HEK293 (cell line): Measurements from ENCODE around the gene LANCL2.

Experiments used
- CTCF ChIA-PET: fragments of 350-600 bp; formaldehyde crosslinking; extraction: SDS; loops from one replicate; lab custom pipeline; 2021; ENCODE audit warnings: antibody characterized with exemption; lab: Yijun Ruan, JAX
- POLR2A ChIA-PET: fragments of 300-600 bp; formaldehyde crosslinking; extraction: SDS; loops from one replicate; lab custom pipeline; 2020; ENCODE audit warnings: antibody characterized with exemption, inconsistent platforms; lab: Yijun Ruan, JAX
- H3K27ac ChIP-seq: fragments of 200-500 bp; sonication (Bioruptor generic); 2 replicates; pipeline ENCODE4 v1.5.1; 2014; ENCODE audit warnings: low read depth, low read length, control low read depth, inconsistent platforms; ENCODE audit errors: extremely low read depth
- H3K36me3 ChIP-seq, 2 experiments: fragments of 200-500 bp in 1 of 2; sonication (Bioruptor generic) in 1 of 2; 1 replicate in 1 of 2; 2 replicates in 1 of 2; pipeline ENCODE4 v1.5.1; 2014 to 2017; ENCODE audit warnings: inconsistent platforms in 2 of 2, low read length in 2 of 2; ENCODE audit not compliant: control insufficient read depth in 2 of 2, insufficient read depth in 1 of 2
- H3K4me1 ChIP-seq: fragments of 200-500 bp; sonication (Bioruptor generic); 2 replicates; pipeline ENCODE4 v1.5.1; 2014; ENCODE audit warnings: mild to moderate bottlenecking, low read length, inconsistent platforms; ENCODE audit not compliant: control insufficient read depth, insufficient read depth
- H3K4me3 ChIP-seq: 2 replicates; pipeline ENCODE4 v1.5.1; 2011; ENCODE audit warnings: low read depth, mild to moderate bottlenecking, control low read depth, low read length, moderate library complexity
- H3K9me3 ChIP-seq: fragments of 200-500 bp; sonication (Bioruptor generic); 2 replicates; pipeline ENCODE4 v1.5.1; 2014; ENCODE audit warnings: low read depth, low read length, inconsistent platforms; ENCODE audit not compliant: control insufficient read depth, insufficient read depth
- BCL11A ChIP-seq: fragments of 450-650 bp; formaldehyde crosslinking; IDR thresholded peaks from 2 replicates; pipeline ENCODE4 v1.5.1; 2016; ENCODE audit warnings: low read depth, missing biosample characterization, missing genetic modification characterization
- GFI1B ChIP-seq: fragments of 450-650 bp; formaldehyde crosslinking; IDR thresholded peaks from 2 replicates; pipeline ENCODE4 v1.5.1; 2016; ENCODE audit warnings: missing biosample characterization, missing genetic modification characterization
- GLIS1 ChIP-seq: fragments of 450-650 bp; formaldehyde crosslinking; IDR thresholded peaks from 2 replicates; pipeline ENCODE4 v1.5.1; 2016; ENCODE audit warnings: missing biosample characterization, missing genetic modification characterization
- IKZF3 ChIP-seq: fragments of 450-650 bp; IDR thresholded peaks from 2 replicates; pipeline ENCODE4 v1.5.0; 2018; ENCODE audit warnings: missing biosample characterization, mild to moderate bottlenecking, missing genetic modification characterization, moderate library complexity
- OSR2 ChIP-seq: fragments of 450-650 bp; formaldehyde crosslinking; IDR thresholded peaks from 2 replicates; pipeline ENCODE4 v1.5.1; 2016; ENCODE audit warnings: missing biosample characterization, missing genetic modification characterization
- SALL2 ChIP-seq: fragments of 450-650 bp; formaldehyde crosslinking; IDR thresholded peaks from 2 replicates; pipeline ENCODE4 v1.5.0; 2017; ENCODE audit warnings: missing biosample characterization, mild to moderate bottlenecking, missing genetic modification characterization, borderline replicate concordance
- SCRT2 ChIP-seq: fragments of 450-650 bp; formaldehyde crosslinking; IDR thresholded peaks from 2 replicates; pipeline ENCODE4 v1.5.1; 2016; ENCODE audit warnings: missing biosample characterization, missing genetic modification characterization
- ZFHX2 ChIP-seq: fragments of 450-650 bp; formaldehyde crosslinking; conservative IDR thresholded peaks from 2 replicates; pipeline ENCODE4 v1.5.1; 2016; ENCODE audit warnings: missing biosample characterization, missing genetic modification characterization
- ZFP41 ChIP-seq: fragments of 450-650 bp; formaldehyde crosslinking; IDR thresholded peaks from 2 replicates; pipeline ENCODE4 v1.5.1; 2016; ENCODE audit warnings: missing biosample characterization, missing genetic modification characterization, borderline replicate concordance
- ZNF132 ChIP-seq: fragments of 450-650 bp; formaldehyde crosslinking; IDR thresholded peaks from 2 replicates; pipeline ENCODE4 v1.5.1; 2017; ENCODE audit warnings: missing biosample characterization, missing genetic modification characterization, borderline replicate concordance
- ZNF174 ChIP-seq: fragments of 450-650 bp; formaldehyde crosslinking; IDR thresholded peaks from 2 replicates; pipeline ENCODE4 v1.5.0; 2017; ENCODE audit warnings: missing biosample characterization, mild to moderate bottlenecking, missing genetic modification characterization
- ZNF302 ChIP-seq: fragments of 450-650 bp; formaldehyde crosslinking; IDR thresholded peaks from 2 replicates; pipeline ENCODE4 v1.5.1; 2016; ENCODE audit warnings: missing biosample characterization, missing genetic modification characterization, low read depth
- ZNF341 ChIP-seq: fragments of 450-650 bp; formaldehyde crosslinking; IDR thresholded peaks from 2 replicates; pipeline ENCODE4; 2016; ENCODE audit warnings: low read depth, missing biosample characterization, missing genetic modification characterization
- ZNF510 ChIP-seq: fragments of 450-650 bp; formaldehyde crosslinking; IDR thresholded peaks from 2 replicates; pipeline ENCODE4 v1.5.1; 2018; ENCODE audit warnings: mild to moderate bottlenecking, missing genetic modification characterization, missing biosample characterization; ENCODE audit not compliant: insufficient replicate concordance
- ZNF555 ChIP-seq: fragments of 450-650 bp; formaldehyde crosslinking; conservative IDR thresholded peaks from 2 replicates; pipeline ENCODE4 v1.5.1; 2017; ENCODE audit warnings: missing biosample characterization, mild to moderate bottlenecking, missing genetic modification characterization, inconsistent platforms
- ZNF747 ChIP-seq: fragments of 450-650 bp; formaldehyde crosslinking; IDR thresholded peaks from 2 replicates; pipeline ENCODE4 v1.5.1; 2016; ENCODE audit warnings: missing biosample characterization, missing genetic modification characterization
- TF ChIP-seq, protein P1 (sequence below): fragments of 450-650 bp; formaldehyde crosslinking; IDR thresholded peaks from 2 replicates; pipeline ENCODE4 v1.5.1; 2016; ENCODE audit warnings: missing biosample characterization, missing genetic modification characterization
- TF ChIP-seq, protein P2 (sequence below): fragments of 450-650 bp; formaldehyde crosslinking; IDR thresholded peaks from 2 replicates; pipeline ENCODE4 v1.5.1; 2016; ENCODE audit warnings: missing biosample characterization, missing genetic modification characterization
- TF ChIP-seq, protein P3 (sequence below): fragments of 450-650 bp; IDR thresholded peaks from 2 replicates; pipeline ENCODE4 v1.5.1; 2018; ENCODE audit warnings: missing biosample characterization, missing genetic modification characterization
- TF ChIP-seq, protein P4 (sequence below): fragments of 450-650 bp; formaldehyde crosslinking; IDR thresholded peaks from 2 replicates; pipeline ENCODE4 v1.5.1; 2016; ENCODE audit warnings: missing biosample characterization, missing genetic modification characterization

Gene LANCL2

DNA sequence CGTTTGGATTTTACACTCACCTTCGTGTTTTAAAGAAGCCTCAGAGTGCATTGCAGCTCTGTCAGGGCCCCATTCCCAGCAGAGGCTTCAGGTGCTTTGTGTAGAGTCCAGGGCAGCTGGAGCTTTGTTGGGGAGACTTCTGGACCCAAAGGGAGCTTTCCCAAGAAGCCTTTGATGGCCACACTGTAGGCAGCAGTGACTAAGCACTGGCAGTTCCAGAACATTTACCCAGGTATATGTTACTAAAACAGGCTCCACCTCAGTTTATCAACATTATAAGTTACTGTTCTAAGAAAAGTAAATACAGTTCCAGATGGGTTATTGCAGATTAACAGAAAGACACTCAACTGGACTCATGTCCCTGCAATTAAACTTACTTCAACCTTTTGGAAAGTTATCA is 66.8 kb downstream of the LANCL2 start (continued):
- no peak for TF ChIP-seq OSR2 (tag by site-specific recombination)
- TF ChIP-seq, protein P1, sequence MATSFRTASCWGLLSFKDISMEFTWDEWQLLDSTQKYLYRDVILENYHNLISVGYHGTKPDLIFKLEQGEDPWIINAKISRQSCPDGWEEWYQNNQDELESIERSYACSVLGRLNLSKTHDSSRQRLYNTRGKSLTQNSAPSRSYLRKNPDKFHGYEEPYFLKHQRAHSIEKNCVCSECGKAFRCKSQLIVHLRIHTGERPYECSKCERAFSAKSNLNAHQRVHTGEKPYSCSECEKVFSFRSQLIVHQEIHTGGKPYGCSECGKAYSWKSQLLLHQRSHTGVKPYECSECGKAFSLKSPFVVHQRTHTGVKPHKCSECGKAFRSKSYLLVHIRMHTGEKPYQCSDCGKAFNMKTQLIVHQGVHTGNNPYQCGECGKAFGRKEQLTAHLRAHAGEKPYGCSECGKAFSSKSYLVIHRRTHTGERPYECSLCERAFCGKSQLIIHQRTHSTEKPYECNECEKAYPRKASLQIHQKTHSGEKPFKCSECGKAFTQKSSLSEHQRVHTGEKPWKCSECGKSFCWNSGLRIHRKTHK (tag by site-specific recombination) = no peak
- no peak for TF ChIP-seq SALL2 (tag by site-specific recombination)
- TF ChIP-seq GFI1B (tag by site-specific recombination) = no peak
- TF ChIP-seq, protein P2, sequence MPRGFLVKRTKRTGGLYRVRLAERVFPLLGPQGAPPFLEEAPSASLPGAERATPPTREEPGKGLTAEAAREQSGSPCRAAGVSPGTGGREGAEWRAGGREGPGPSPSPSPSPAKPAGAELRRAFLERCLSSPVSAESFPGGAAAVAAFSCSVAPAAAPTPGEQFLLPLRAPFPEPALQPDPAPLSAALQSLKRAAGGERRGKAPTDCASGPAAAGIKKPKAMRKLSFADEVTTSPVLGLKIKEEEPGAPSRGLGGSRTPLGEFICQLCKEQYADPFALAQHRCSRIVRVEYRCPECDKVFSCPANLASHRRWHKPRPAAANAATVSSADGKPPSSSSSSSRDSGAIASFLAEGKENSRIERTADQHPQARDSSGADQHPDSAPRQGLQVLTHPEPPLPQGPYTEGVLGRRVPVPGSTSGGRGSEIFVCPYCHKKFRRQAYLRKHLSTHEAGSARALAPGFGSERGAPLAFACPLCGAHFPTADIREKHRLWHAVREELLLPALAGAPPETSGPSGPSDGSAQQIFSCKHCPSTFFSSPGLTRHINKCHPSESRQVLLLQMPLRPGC (tag by site-specific recombination) = no peak

DNA sequence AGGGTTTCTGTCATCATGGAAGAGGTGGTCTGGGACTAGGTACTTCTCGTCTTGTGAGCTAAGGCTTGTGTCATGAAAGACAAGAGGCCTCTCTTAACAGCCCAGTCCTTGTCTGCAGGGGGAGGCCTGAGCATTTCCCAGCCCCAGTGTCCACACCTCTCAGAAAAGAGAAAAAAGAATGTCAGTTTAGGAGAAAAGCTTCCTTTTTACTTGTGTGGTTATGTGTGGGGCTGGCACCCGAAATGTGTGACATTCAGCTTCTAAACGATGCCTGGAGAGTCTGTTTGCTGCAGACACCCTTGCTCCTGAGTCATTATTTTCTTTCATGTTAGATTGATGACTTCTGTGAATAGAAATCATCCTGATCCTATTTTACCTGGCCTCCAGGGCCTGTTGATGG is 67.4 kb downstream of the LANCL2 start:
- Histone ChIP-seq H3K4me3 (no peak overlapping the region), H3K27ac (no peak overlapping the region), H3K9me3 (no peaks in the 10 kb centered on the region), H3K4me1 (no peaks in the 10 kb centered on the region), H3K36me3 (no peaks in the 10 kb centered on the region)
- CTCF ChIA-PET = interaction anchor here (0.7 to 1.5 kb wide), 5 partner anchors 9 to 163 kb away, joined by 3 to 5 read pairs (median 3); no protein-coding TSS in a partner anchor
- POLR2A ChIA-PET = no interaction called here
- TF ChIP-seq ZNF302 (no peak), IKZF3 (tag by site-specific recombination) (no peak), GLIS1 (tag by site-specific recombination) (no peak), SCRT2 (tag by site-specific recombination) (no peak), ZFHX2 (tag by site-specific recombination) (no peak), ZNF510 (tag by site-specific recombination) (no peak), ZNF132 (tag by site-specific recombination) (no peak), ZNF341 (tag by site-specific recombination) (no peak), ZNF555 (tag by site-specific recombination) (no peak), ZNF174 (no peak), BCL11A (no peak), ZNF747 (tag by site-specific recombination) (no peak), ZFP41 (tag by site-specific recombination) (no peak)
- TF ChIP-seq, protein P3, sequence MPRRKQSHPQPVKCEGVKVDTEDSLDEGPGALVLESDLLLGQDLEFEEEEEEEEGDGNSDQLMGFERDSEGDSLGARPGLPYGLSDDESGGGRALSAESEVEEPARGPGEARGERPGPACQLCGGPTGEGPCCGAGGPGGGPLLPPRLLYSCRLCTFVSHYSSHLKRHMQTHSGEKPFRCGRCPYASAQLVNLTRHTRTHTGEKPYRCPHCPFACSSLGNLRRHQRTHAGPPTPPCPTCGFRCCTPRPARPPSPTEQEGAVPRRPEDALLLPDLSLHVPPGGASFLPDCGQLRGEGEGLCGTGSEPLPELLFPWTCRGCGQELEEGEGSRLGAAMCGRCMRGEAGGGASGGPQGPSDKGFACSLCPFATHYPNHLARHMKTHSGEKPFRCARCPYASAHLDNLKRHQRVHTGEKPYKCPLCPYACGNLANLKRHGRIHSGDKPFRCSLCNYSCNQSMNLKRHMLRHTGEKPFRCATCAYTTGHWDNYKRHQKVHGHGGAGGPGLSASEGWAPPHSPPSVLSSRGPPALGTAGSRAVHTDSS (tag by site-specific recombination) = no peak
- TF ChIP-seq, protein P4, sequence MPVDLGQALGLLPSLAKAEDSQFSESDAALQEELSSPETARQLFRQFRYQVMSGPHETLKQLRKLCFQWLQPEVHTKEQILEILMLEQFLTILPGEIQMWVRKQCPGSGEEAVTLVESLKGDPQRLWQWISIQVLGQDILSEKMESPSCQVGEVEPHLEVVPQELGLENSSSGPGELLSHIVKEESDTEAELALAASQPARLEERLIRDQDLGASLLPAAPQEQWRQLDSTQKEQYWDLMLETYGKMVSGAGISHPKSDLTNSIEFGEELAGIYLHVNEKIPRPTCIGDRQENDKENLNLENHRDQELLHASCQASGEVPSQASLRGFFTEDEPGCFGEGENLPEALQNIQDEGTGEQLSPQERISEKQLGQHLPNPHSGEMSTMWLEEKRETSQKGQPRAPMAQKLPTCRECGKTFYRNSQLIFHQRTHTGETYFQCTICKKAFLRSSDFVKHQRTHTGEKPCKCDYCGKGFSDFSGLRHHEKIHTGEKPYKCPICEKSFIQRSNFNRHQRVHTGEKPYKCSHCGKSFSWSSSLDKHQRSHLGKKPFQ (tag by site-specific recombination) = no peak
